ENCODE measurements around the gene ENO3.

ENO3 gene

GRCh38 chr17:4938069-4938491 is 12.8 kb upstream of the ENO3 start:
- no peak for DNase-seq

GRCh38 chr17:4938688-4939545 is 12.0 kb upstream of the ENO3 start:
- no peak for DNase-seq

GRCh38 chr17:4939546-4939795 is 11.4 kb upstream of the ENO3 start:
- DNase-seq, result no peak

- peak; percentile 94 for DNase-seq
Observed at GRCh38 chr17:4939796-4940554, 10.9 kb upstream of the ENO3 start, which contains the start of the genes RNF167 and SLC25A11. Gene RNF167, plus strand, starts transcription at chr17:4940268. Its CDS starts 642 bp downstream, at chr17:4940910. Gene SLC25A11, minus strand, starts transcription at chr17:4940046. Its CDS starts 136 bp downstream, at chr17:4939910.

GRCh38 chr17:4940555-4941318 is 10.2 kb upstream of the ENO3 start:
- DNase-seq, result no peak

- DNase-seq, result no peak
Observed at GRCh38 chr17:4941319-4941610, 9.7 kb upstream of the ENO3 start.

GRCh38 chr17:4942760-4943508 is 8.0 kb upstream of the ENO3 start:
- no peak for DNase-seq

- no peak for DNase-seq
Observed at GRCh38 chr17:4944163-4944553, 6.8 kb upstream of the ENO3 start.

- no peak for DNase-seq
Observed at GRCh38 chr17:4944554-4945175, 6.3 kb upstream of the ENO3 start.

GRCh38 chr17:4945176-4945943 is 5.6 kb upstream of the ENO3 start:
- peak; percentile 71 for DNase-seq

- DNase-seq, result no peak
Observed at GRCh38 chr17:4945944-4946280, 5.0 kb upstream of the ENO3 start.

GRCh38 chr17:4946312-4946976 is 4.5 kb upstream of the ENO3 start:
- no peak for DNase-seq

- no peak for DNase-seq
Observed at GRCh38 chr17:4947010-4947410, 3.9 kb upstream of the ENO3 start.

GRCh38 chr17:4947411-4948165 is 3.3 kb upstream of the ENO3 start:
- DNase-seq, result peak; percentile 54

- DNase-seq, result peak; percentile 82
Observed at GRCh38 chr17:4948166-4948930, 2.6 kb upstream of the ENO3 start, which contains the start of gene PFN1. Gene PFN1, minus strand, starts transcription at chr17:4948530. Its CDS starts 136 bp downstream, at chr17:4948394.

- peak; percentile 51 for DNase-seq
Observed at GRCh38 chr17:4948931-4949320, 2.0 kb upstream of the ENO3 start.

GRCh38 chr17:4949321-4950074 is 1.4 kb upstream of the ENO3 start:
- DNase-seq, result peak; percentile 63

- peak; percentile 52 for DNase-seq
Observed at GRCh38 chr17:4950075-4950745, 709 bp upstream of the ENO3 start.

All from activated CD4-positive, alpha-beta T cell treated with anti-CD3 and anti-CD28 coated beads for 1 hour (primary cell).